HG03066 (cell line): ENCODE results near the gene GALNT5.
A peak's percentile ranks its signal among the peaks of the same experiment; 100 is the strongest.

Experiments used
- ATAC-seq: cut with Tn5 transposase; IDR thresholded peaks from one replicate; pipeline ENCODE4 v1.9.1; 2021; ENCODE audit warnings: low read depth; ENCODE audit not compliant: unreplicated experiment

GALNT5 gene

GRCh38 chr2:157362627-157363026 lies 105.1 kb downstream of the GALNT5 start:
- ATAC-seq: no peak

GRCh38 chr2:157363612-157364101 lies 106.2 kb downstream of the GALNT5 start:
- peak; percentile 49 for ATAC-seq
